ENCODE data around the gene IL6R.
A peak's percentile ranks its signal among the peaks of the same experiment; 100 is the strongest.

DNA sequence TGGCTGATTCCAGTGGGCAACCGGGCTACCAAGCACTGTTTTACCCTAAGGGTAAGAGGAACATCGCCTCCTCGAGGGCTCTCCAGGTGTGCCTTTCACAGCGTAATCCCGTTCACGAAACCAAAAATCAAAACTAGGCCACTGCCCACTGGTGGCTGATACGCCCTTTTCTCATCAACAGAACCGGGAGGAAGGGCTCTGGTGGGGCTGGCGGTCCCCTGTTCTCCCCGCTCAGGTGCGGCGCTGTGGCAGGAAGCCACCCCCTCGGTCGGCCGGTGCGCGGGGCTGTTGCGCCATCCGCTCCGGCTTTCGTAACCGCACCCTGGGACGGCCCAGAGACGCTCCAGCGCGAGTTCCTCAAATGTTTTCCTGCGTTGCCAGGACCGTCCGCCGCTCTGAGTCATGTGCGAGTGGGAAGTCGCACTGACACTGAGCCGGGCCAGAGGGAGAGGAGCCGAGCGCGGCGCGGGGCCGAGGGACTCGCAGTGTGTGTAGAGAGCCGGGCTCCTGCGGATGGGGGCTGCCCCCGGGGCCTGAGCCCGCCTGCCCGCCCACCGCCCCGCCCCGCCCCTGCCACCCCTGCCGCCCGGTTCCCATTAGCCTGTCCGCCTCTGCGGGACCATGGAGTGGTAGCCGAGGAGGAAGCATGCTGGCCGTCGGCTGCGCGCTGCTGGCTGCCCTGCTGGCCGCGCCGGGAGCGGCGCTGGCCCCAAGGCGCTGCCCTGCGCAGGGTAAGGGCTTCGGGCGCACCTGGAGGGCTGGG is at the start of gene IL6R:
- TF ChIP-seq SMC3 (IDR thresholded peaks at IDR 0.05; ENCODE audit: low read depth, low read length): peak; percentile 27; the same call in 1 of the 2 replicates
- TF ChIP-seq, protein P1, sequence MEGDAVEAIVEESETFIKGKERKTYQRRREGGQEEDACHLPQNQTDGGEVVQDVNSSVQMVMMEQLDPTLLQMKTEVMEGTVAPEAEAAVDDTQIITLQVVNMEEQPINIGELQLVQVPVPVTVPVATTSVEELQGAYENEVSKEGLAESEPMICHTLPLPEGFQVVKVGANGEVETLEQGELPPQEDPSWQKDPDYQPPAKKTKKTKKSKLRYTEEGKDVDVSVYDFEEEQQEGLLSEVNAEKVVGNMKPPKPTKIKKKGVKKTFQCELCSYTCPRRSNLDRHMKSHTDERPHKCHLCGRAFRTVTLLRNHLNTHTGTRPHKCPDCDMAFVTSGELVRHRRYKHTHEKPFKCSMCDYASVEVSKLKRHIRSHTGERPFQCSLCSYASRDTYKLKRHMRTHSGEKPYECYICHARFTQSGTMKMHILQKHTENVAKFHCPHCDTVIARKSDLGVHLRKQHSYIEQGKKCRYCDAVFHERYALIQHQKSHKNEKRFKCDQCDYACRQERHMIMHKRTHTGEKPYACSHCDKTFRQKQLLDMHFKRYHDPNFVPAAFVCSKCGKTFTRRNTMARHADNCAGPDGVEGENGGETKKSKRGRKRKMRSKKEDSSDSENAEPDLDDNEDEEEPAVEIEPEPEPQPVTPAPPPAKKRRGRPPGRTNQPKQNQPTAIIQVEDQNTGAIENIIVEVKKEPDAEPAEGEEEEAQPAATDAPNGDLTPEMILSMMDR (conservative IDR thresholded peaks at IDR 0.05; ENCODE audit: low read depth, low read length): peak; percentile 42
- peak; percentile 24; the same call in 1 of the 2 replicates for TF ChIP-seq USF2 (IDR thresholded peaks at IDR 0.05; ENCODE audit: low read depth, low read length)
- peak; percentile 100 for TF ChIP-seq CEBPB (IDR thresholded peaks at IDR 0.05; ENCODE audit: low read depth, low read length)
- peak; percentile 91 for TF ChIP-seq POLR2A (IDR thresholded peaks at IDR 0.05; ENCODE audit: low read depth, low read length)
- TF ChIP-seq MAZ (IDR thresholded peaks at IDR 0.05; ENCODE audit: borderline replicate concordance, low read depth, low read length): peak; percentile 51; the same call in 1 of the 2 replicates
- no peak for TF ChIP-seq MAFK (IDR thresholded peaks at IDR 0.05; ENCODE audit: low read depth, low read length)
- TF ChIP-seq RFX5 (IDR thresholded peaks at IDR 0.05; ENCODE audit: low read depth, low read length): no peak
- TF ChIP-seq RCOR1 (IDR thresholded peaks at IDR 0.05; ENCODE audit: insufficient replicate concordance, low read length): no peak
- TF ChIP-seq NFE2L2 (IDR thresholded peaks at IDR 0.05; ENCODE audit: low read depth, low read length): peak; percentile 7; the same call in 1 of the 2 replicates
- peak; percentile 64 for TF ChIP-seq BHLHE40 (IDR thresholded peaks at IDR 0.05; ENCODE audit: low read depth, low read length)
- TF ChIP-seq RAD21 (IDR thresholded peaks at IDR 0.05; ENCODE audit: low read length): peak; percentile 48

Measured in IMR-90 (cell line).